GM20000 (cell line): ENCODE data around the gene RNF146.

Experiments used
- DNase-seq: peaks from one replicate; pipeline ENCODE4 v3.0.0; 2012; ENCODE audit warnings: low spot score
- TF ChIP-seq, protein P1 (sequence below): IDR thresholded peaks from 2 replicates; pipeline ENCODE4 v1.5.1; 2012; ENCODE audit warnings: mild to moderate bottlenecking, control low read depth; ENCODE audit errors: extremely low read depth, missing control alignments

The RNF146 gene

DNA sequence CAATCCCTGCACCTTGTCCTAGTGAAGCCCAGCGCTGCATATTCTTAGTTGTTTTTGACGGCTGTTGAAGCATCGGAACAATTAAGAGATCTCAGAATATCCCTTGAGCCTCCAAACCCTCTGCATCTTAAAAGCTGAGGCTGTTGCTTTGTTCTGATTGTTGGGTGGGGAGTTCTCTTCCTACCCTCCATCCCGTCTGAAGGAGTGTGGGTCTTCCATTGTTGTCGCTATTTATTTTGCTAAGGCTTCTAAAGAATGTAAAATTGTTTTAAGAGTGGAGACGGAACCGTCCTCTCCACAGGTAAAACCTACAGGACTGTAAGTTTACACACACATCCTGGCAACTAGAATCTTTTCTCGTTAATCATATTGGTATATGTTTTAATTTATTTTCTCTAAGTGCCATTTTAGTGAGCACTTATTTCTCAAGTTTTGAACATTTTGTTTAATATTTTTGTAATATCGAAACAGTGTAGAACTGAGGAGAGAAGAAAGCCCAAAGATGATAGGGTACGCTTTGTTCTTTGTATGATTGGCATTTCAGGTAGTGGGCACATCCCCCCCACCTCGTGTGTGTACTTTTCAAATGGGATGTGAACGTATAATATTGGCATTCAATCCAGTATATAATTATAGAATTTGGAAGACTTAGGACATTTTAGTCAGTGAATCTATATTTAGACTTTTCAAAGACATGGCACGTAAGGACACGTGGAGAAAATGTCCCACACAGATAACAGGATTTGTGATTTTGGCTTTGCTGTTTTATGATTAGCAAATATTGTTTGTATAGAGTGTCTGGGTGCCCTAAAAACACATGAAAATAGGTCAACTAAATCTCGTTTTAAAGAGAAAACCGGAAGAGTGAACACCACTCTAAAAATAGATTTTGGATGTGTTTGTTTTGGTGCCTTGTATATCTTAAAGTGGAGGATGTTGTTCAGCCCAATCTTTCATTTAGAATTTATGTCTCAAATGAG, 1.3 kb downstream of the RNF146 start:
- DNase-seq = peak; percentile 29
- TF ChIP-seq, protein P1, sequence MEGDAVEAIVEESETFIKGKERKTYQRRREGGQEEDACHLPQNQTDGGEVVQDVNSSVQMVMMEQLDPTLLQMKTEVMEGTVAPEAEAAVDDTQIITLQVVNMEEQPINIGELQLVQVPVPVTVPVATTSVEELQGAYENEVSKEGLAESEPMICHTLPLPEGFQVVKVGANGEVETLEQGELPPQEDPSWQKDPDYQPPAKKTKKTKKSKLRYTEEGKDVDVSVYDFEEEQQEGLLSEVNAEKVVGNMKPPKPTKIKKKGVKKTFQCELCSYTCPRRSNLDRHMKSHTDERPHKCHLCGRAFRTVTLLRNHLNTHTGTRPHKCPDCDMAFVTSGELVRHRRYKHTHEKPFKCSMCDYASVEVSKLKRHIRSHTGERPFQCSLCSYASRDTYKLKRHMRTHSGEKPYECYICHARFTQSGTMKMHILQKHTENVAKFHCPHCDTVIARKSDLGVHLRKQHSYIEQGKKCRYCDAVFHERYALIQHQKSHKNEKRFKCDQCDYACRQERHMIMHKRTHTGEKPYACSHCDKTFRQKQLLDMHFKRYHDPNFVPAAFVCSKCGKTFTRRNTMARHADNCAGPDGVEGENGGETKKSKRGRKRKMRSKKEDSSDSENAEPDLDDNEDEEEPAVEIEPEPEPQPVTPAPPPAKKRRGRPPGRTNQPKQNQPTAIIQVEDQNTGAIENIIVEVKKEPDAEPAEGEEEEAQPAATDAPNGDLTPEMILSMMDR = no peak

DNA sequence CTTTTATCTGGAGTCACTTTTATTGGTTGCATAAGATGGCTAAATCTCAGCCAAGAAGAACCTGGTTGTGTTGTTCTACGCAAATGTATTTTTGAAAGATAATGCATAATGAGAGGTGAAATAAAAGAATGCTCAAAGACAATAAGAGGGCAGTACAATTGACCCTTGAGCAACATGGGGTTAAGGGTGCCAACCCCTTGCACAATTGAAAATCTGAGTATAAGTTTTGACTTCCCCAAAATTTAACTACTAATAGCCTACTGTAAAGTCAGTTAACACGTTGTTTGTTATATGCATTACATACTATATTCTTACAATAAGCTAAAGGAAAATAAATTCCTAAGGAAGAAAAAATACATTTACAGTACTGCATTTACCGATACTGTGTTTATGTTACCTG, 5.9 kb downstream of the RNF146 start:
- TF ChIP-seq, protein P1 = no peak
- DNase-seq = no peak

DNA sequence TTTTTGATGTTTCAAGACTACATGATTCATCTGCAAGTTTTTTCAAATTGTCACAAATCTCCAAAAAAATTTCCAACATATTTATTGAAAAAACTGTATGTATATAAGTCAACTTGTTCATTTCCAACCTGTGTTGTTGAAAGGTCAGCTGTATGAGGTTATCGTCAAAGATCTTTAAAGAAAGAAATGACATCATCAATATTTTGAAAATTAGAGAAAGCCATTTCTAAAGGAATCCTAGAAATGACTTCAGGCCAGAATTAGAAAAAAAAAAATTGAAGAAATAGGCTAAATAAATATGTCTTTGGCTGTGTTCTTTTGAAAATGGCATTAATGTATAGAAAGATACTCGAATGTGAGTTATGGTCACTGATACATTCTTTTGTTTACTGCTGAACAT, 6.8 kb downstream of the RNF146 start:
- TF ChIP-seq, protein P1 = no peak
- no peak for DNase-seq

DNA sequence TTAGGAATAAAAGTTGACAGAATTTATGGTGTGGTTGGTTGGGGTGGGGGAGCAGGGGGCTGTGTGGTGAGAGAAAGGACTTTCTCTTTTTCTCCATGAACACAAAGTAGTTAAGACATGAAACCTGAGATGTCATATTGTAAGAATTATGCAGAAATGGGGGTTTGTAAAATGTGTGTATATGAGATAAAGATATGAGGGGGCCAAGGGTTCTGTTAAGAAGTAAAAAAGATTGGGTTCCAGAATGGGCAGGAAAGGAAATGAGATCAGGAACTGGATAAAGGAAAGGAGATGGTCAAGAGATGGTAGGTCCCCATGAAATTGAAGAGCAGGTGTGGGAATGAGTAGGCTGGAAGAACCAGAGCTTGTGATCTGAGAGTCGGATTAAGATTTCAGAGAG, 9.7 kb downstream of the RNF146 start:
- TF ChIP-seq, protein P1 = no peak
- no peak for DNase-seq

DNA sequence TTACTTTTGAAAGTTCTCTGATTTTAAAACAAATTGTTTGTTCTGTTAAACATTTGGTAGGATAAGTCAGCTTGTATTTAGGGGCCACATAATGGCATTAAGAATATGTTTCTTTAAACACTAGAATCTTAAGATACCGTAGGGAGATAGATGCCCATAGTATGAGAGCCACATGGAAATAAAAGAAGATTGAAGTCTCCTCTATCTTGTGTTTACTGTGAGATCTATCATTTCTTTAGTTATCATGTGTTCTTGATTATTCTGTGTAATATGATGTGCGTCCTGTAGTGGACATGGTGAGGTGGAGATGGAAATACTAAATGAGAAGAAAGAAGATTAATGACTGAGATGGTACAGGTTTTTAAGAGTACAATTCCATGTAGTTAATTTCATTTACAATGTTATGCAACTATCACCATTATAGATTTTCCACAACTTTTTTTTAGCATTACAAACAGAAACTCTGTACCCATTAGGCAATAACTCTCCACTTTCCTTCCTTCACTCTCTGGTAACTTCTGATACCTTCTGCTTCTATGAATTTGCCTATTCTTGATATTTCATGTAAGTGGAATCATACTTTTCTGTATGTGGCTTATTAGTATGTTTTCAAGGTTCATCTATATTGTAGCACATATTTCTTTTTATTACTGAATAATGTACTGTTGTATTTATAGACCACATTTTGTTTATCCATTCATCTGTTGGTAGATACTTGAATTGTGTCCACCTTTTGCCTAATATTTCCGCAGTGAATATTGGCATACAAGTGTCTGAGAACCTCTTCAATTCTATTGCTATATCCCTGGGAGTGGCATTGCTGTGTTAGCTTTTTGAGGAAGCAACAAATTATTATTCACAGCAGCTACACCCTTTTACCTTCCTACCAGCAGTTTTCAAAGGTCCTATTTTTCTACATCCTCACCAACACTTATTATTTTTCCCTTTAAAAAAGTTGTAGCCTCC, 11.5 kb downstream of the RNF146 start:
- TF ChIP-seq, protein P1 = no peak
- no peak for DNase-seq

DNA sequence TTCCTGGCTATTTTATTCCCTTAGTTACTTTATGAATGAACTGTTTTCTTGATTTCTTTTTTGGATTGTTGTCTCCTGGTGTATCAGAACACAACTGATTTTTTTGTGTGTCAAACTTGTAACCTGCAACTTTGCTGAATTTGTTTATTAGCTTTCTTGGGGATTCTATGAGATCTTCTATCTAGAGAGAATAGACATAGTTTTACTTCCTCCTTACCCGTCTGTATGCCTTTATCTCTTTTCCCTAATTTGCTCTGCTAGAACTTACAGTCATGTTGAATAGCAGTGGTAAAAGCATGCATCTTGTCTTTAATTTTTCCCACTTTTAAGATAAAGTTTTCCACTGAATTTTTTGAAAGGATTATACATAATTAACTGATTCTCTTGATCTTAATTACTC, 13.2 kb downstream of the RNF146 start:
- TF ChIP-seq, protein P1 = no peak
- DNase-seq = no peak

DNA sequence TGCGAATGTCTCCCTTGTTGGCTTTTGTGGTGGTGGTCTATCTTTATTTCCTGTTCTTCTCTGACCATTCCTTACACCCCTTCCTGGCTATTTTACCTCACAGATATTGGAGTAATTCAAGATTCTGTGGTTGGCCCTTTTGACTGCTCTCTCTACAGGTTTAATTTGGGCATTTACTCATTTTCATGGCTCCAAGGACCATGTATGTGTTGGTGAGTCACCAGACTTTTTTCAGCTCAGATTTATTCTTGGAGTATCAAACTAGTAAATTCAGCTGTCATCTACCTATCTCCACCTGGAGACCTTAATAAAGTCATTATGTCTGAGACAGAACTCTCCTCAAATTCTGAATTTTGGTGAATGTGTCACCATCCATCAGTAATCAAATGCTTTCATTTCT, 15.5 kb downstream of the RNF146 start:
- no peak for DNase-seq
- TF ChIP-seq, protein P1 = no peak
